Measurements from ENCODE around the gene MAX. TPM values are rescaled to one million over a fixed set of nuclear protein-coding genes. Genes with fewer than 3 reads are reported as not detected.

MAX gene
- total and polyA plus RNA-seq, 2 donors (not counting 1 experiment from before 2014, with no cell fraction given), result 98.6 to 130 TPM

GRCh38 chr14:65106736-65107135 is 4.4 kb upstream of the MAX start:
- H3K27ac ChIP-seq (ENCODE audit: low read length in 2 of 2), result no peak overlapping the region
- Mint-ChIP-seq H3K9me3 (ENCODE audit: insufficient read depth) (no peaks in the 10 kb centered on the region), H3K27ac (no peak overlapping the region), H3K4me3 (no peak overlapping the region), H3K27me3 (no peaks in the 10 kb centered on the region), H3K4me1 (peaks cover 9% of the 10 kb centered on the region)
- H3K4me1 ChIP-seq (ENCODE audit: control insufficient read depth in 2 of 2, insufficient read depth in 2 of 2, low read length in 2 of 2), result peaks cover 6% of the 10 kb centered on the region in 2 donors
- no peak for TF ChIP-seq EZH2 (IDR thresholded peaks at IDR 0.05; ENCODE audit: borderline replicate concordance, insufficient read depth, low read depth, low read length, poor library complexity, severe bottlenecking)
- TF ChIP-seq CTCF (IDR thresholded peaks at IDR 0.05), result no peak
- H3K27me3 ChIP-seq (replicated peaks in 1 of 4; ENCODE audit: control extremely low read depth in 1 of 4, control insufficient read depth in 3 of 4, insufficient read depth in 4 of 4, low read length in 3 of 4), result no peaks in the 10 kb centered on the region
- H3K9ac ChIP-seq (ENCODE audit: low read length), result no peak overlapping the region
- no peaks in the 10 kb centered on the region for H4K20me1 ChIP-seq (ENCODE audit: control insufficient read depth, insufficient read depth, low read length, poor library complexity, severe bottlenecking)
- no peak overlapping the region for H3K4me3 ChIP-seq (ENCODE audit: control extremely low read depth in 1 of 5, extremely low read depth in 1 of 5, insufficient read depth in 1 of 5, low read depth in 2 of 5, low read length in 4 of 5)
- CTCF ChIA-PET, result interaction anchor here (1.0 to 1.1 kb wide), 2 partner anchors 25 to 57 kb away, joined by 3 to 6 read pairs; no protein-coding TSS in a partner anchor
- intact Hi-C loops (cut with micrococcal nuclease), result no loop called here
- no peaks in the 10 kb centered on the region for H3K9me3 ChIP-seq (ENCODE audit: control extremely low read depth in 1 of 3, control insufficient read depth in 2 of 3, insufficient read depth in 1 of 3, low read length in 2 of 3)
- H2AFZ ChIP-seq (ENCODE audit: insufficient read depth, low read depth, low read length, poor library complexity, severe bottlenecking), result no peak overlapping the region
- no peak overlapping the region for H3K4me2 ChIP-seq (replicated peaks; ENCODE audit: low read depth, low read length, poor library complexity, severe bottlenecking)
- POLR2A ChIA-PET, result no interaction called here
- no CpG with 5 or more reads among the region's 1 CpG for WGBS (ENCODE audit: insufficient coverage)
- ATAC-seq (ENCODE audit: low read depth), result no peak
- no peaks in the 10 kb centered on the region for H3K36me3 ChIP-seq (replicated peaks in 1 of 2; ENCODE audit: control extremely low read depth in 1 of 2, control insufficient read depth in 1 of 2, extremely low read depth in 1 of 2, insufficient read depth in 2 of 2, low read length in 1 of 2)
- no peak for DNase-seq
- peaks cover 3% of the 10 kb centered on the region for H3K79me2 ChIP-seq (ENCODE audit: control insufficient read depth, insufficient read depth, low read length)

DNA sequence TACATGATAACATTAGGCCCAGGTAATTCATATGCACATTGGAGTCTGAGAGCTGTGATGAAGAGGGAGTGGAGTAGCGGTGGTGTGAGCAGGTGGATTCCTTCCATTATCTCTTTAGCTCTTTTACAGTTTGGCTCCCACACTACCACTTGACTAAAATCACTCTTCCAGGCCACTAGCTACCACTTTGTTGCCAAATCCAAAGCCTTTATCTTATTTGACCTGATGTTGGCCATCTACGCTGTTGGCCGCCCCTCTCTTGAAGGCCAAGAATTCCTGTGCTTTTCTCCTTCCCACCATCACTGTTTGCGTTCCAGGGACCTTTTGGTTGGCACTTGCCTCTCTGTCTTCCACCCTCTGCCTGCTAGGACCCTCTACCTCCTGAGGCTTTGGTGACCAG is 4.0 kb upstream of the MAX start:
- TF ChIP-seq EZH2 (IDR thresholded peaks at IDR 0.05; ENCODE audit: borderline replicate concordance, insufficient read depth, low read depth, low read length, poor library complexity, severe bottlenecking) (no peak), CTCF (IDR thresholded peaks at IDR 0.05) (no peak)
- no peak overlapping the region for H3K27ac Mint-ChIP-seq
- WGBS (ENCODE audit: insufficient coverage), result 100% methylated on average over 3 of the region's 4 CpGs
- no peaks in the 10 kb centered on the region for H3K36me3 ChIP-seq (replicated peaks in 1 of 2; ENCODE audit: control extremely low read depth in 1 of 2, control insufficient read depth in 1 of 2, extremely low read depth in 1 of 2, insufficient read depth in 2 of 2, low read length in 1 of 2)
- DNase-seq (no peak), ATAC-seq (ENCODE audit: low read depth) (no peak)
- H3K79me2 ChIP-seq (ENCODE audit: control insufficient read depth, insufficient read depth, low read length), result peaks cover 4% of the 10 kb centered on the region
- H3K4me2 ChIP-seq (replicated peaks; ENCODE audit: low read depth, low read length, poor library complexity, severe bottlenecking), result no peak overlapping the region
- CTCF ChIA-PET, result interaction anchor here (0.7 to 1.1 kb wide), 3 partner anchors 25 to 72 kb away, joined by 3 to 6 read pairs (median 6); no protein-coding TSS in a partner anchor
- H3K4me1 ChIP-seq (ENCODE audit: control insufficient read depth in 2 of 2, insufficient read depth in 2 of 2, low read length in 2 of 2), result peaks cover 6% of the 10 kb centered on the region in 2 donors
- H3K9me3 Mint-ChIP-seq (ENCODE audit: insufficient read depth), result no peaks in the 10 kb centered on the region
- H3K4me3 Mint-ChIP-seq, result no peak overlapping the region
- no peaks in the 10 kb centered on the region for H4K20me1 ChIP-seq (ENCODE audit: control insufficient read depth, insufficient read depth, low read length, poor library complexity, severe bottlenecking)
- no peaks in the 10 kb centered on the region for H3K27me3 Mint-ChIP-seq
- intact Hi-C loops (cut with micrococcal nuclease), result no loop called here
- no peak overlapping the region for H3K9ac ChIP-seq (ENCODE audit: low read length)
- H3K4me1 Mint-ChIP-seq, result peaks cover 10% of the 10 kb centered on the region
- H3K9me3 ChIP-seq (ENCODE audit: control extremely low read depth in 1 of 3, control insufficient read depth in 2 of 3, insufficient read depth in 1 of 3, low read length in 2 of 3), result no peaks in the 10 kb centered on the region
- H2AFZ ChIP-seq (ENCODE audit: insufficient read depth, low read depth, low read length, poor library complexity, severe bottlenecking), result no peak overlapping the region
- H3K27me3 ChIP-seq (replicated peaks in 1 of 4; ENCODE audit: control extremely low read depth in 1 of 4, control insufficient read depth in 3 of 4, insufficient read depth in 4 of 4, low read length in 3 of 4), result no peaks in the 10 kb centered on the region
- no peak overlapping the region for H3K4me3 ChIP-seq (ENCODE audit: control extremely low read depth in 1 of 5, extremely low read depth in 1 of 5, insufficient read depth in 1 of 5, low read depth in 2 of 5, low read length in 4 of 5)
- no peak overlapping the region for H3K27ac ChIP-seq (ENCODE audit: low read length in 2 of 2)
- POLR2A ChIA-PET, result no interaction called here
